Heart left ventricle (tissue), 16 donors: Measurements from ENCODE around the gene ARMS2. TPM values are rescaled to one million over a fixed set of nuclear protein-coding genes. Genes with fewer than 3 reads are reported as not detected.

Experiments
- ATAC-seq, 4 donors: fragments of 200-7000 bp; cut with Tn5 transposase; one replicate each; pipeline ENCODE4 v1.9.1; 2020 to 2022; ENCODE audit warnings: moderate library complexity in 4 of 4, mild to moderate bottlenecking in 3 of 4, moderate number of reproducible peaks in 1 of 4
- DNase-seq, 5 donors: peaks; one replicate each; pipeline ENCODE4 v3.0.0-alpha.2; 2020
- H3K27ac ChIP-seq, 12 donors: fragments of 200-600 bp; sonication (generic) in 4 of 12; one replicate each; pipeline versions ENCODE4 v1.5.0 to v1.8.0; 2016 to 2022; ENCODE audit warnings: mild to moderate bottlenecking in 2 of 12
- H3K27me3 ChIP-seq, 9 donors: fragments of 200-600 bp; sonication (generic) in 2 of 9; one replicate each; pipeline versions ENCODE4 v1.5.1 to v1.8.0; 2016 to 2022; ENCODE audit warnings: mild to moderate bottlenecking in 3 of 9
- H3K36me3 ChIP-seq, 9 donors: fragments of 200-600 bp; sonication (generic) in 2 of 9; one replicate each; pipeline versions ENCODE4 v1.5.0 to v1.8.0; 2018 to 2022; ENCODE audit warnings: mild to moderate bottlenecking in 2 of 9
- H3K4me1 ChIP-seq, 12 donors: fragments of 200-600 bp; sonication (generic) in 4 of 12; one replicate each; pipeline versions ENCODE4 v1.5.0 to v1.8.0; 2016 to 2022; ENCODE audit warnings: mild to moderate bottlenecking in 3 of 12
- H3K4me3 ChIP-seq, 12 donors: fragments of 200-600 bp; sonication (generic) in 4 of 12; one replicate each; pipeline versions ENCODE4 v1.5.0 to v1.8.0; 2017 to 2022; ENCODE audit warnings: mild to moderate bottlenecking in 9 of 12, moderate library complexity in 4 of 12
- H3K9me3 ChIP-seq, 12 donors: fragments of 200-600 bp; sonication (generic) in 4 of 12; one replicate each; pipeline versions ENCODE4 v1.5.0 to v1.8.0; 2016 to 2022; ENCODE audit warnings: mild to moderate bottlenecking in 1 of 12
- POLR2A ChIP-seq, 2 donors: fragments of 450-650 bp; IDR thresholded peaks; one replicate each; pipeline ENCODE4 v1.6.1; 2017; ENCODE audit warnings: antibody characterized with exemption in 2 of 2, mild to moderate bottlenecking in 2 of 2, moderate library complexity in 2 of 2
- WGBS, 4 donors: extraction: QIAGEN DNeasy Blood & Tissue Kit in 2 of 4; methylation state at CpG; one replicate each; pipeline versions ENCODE4 v1.1.5 to v1.1.7; 2013 to 2018; 5-methylcytosine and 5-hydroxymethylcytosine counted together
- intact Hi-C, 10 donors: fragments of 100-400 bp; cut with DNase I; formaldehyde crosslinking; loops; one replicate each; pipeline versions ENCODE4 v1.11.1 to v1.14.2; 2022
- polyA plus RNA-seq, 2 donors: library from polyadenylated mRNA; stranded (reverse); fragments of 200-250 nt; gene quantifications; one replicate each; pipeline ENCODE4 v1.2.3, GENCODE V29; 2013
- total RNA-seq, 9 donors: library from RNA; depleted of rRNA in 2 of 9; stranded (reverse); fragments of >200 nt in 2 of 9; fragmentation: NEBNext Ultra II Directional in 3 of 9; extraction: Animal tissue kit (Norgen Biotek cat#: 25700) in 3 of 9; gene quantifications; one replicate each; pipeline versions ENCODE4 v1.1.0 to v1.2.4, GENCODE V29; 2016 to 2023
- TF ChIP-seq, protein P1 (sequence below), 12 donors: fragments of 200-600 bp; sonication (generic) in 4 of 12; IDR thresholded peaks; one replicate each; pipeline versions ENCODE4 v1.5.0 to v1.8.0; 2018 to 2022; ENCODE audit warnings: antibody characterized with exemption in 12 of 12, mild to moderate bottlenecking in 5 of 12
- donor health status: ischemic (EF 13 %, LVEDD 7.1; RV severe dilation, severe dysfunction).
- donor health status: healthy with polysubstance abuse.
- donor health status: DM: no; HTN: yes; CAD: no.
- donor health status: DM: no; HTN: no; CAD: no.
- donor health status: ischemic (EF 25% LVEDD 6.9; RV normal size, moderate dysfunction).
- donor health status: ischemic (EF 25% LVEDD 5.7; RV mildly dilated, moderate dysfunction).
- donor health status: healthy.
- donor health status: DM: yes; HTN: yes; CAD: no.
- donor health status: ischemic (EF 35%, LVEDD 5.7; RV mildly dilated, moderate dysfunction).
- donor health status: nonischemic (EF 11% LVEDD 7.7; RV severe dilation, severe dysfunction).
- donor health status: DM: yes; HTN: yes; CAD: no.
- donor health status: PGD.
- donor health status: ischemic (EF 29% LVEDD 5.4; RV normal size, mild dysfunction).
- donor health status: nonischemic (EF 23%, LVEDD 6.1; RV moderate dilation, normal function).

ARMS2 gene
- total and polyA plus RNA-seq, 11 donors, result 0.87 to 1.5 (median 1.2) TPM; not detected in 8

DNA sequence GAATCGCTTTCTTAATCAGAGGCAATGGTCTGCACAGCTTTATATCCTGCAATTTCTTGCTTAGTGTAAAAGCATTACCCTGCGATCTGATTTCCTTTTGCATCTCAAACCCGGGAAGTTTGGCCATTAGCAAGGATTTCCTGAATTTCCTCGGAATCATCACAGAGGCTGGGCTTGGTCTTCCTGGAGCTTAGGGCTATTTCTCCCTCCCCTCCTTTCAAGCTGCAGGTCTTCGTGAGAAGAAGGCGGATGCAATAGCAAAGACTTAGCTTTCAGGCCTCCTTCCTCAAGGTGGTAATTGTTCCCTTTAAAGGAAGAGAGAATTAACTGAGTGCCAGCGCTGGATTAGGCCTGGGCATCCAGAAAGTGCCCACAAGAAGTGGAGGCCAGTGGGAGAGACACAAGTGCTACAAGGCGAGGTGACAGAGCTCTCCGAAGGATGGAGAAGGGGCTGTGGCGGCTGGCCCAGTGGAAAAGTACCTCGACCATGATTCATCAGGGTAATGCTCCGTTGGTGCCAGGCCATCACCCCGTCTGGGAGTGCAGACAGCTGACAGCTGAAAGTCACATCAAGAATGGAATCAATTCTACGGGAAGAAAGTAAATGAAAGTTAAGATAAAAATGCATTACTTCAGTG, 4.0 kb upstream of the ARMS2 start:
- H3K27me3 ChIP-seq, result no peaks in the 10 kb centered on the region
- H3K9me3 ChIP-seq, result no peaks in the 10 kb centered on the region
- no peaks in the 10 kb centered on the region for H3K36me3 ChIP-seq
- DNase-seq, result no peak
- H3K4me3 ChIP-seq, result no peak overlapping the region
- WGBS, 4 donors, result 61 to 70% (median 66%) methylated on average over 14 of the region's 14 CpGs
- ATAC-seq, result peak in 2 of 4 donors; percentile 19 to 38
- TF ChIP-seq POLR2A (IDR thresholded peaks at IDR 0.05), result no peak
- TF ChIP-seq, protein P1, sequence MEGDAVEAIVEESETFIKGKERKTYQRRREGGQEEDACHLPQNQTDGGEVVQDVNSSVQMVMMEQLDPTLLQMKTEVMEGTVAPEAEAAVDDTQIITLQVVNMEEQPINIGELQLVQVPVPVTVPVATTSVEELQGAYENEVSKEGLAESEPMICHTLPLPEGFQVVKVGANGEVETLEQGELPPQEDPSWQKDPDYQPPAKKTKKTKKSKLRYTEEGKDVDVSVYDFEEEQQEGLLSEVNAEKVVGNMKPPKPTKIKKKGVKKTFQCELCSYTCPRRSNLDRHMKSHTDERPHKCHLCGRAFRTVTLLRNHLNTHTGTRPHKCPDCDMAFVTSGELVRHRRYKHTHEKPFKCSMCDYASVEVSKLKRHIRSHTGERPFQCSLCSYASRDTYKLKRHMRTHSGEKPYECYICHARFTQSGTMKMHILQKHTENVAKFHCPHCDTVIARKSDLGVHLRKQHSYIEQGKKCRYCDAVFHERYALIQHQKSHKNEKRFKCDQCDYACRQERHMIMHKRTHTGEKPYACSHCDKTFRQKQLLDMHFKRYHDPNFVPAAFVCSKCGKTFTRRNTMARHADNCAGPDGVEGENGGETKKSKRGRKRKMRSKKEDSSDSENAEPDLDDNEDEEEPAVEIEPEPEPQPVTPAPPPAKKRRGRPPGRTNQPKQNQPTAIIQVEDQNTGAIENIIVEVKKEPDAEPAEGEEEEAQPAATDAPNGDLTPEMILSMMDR (IDR thresholded peaks at IDR 0.05), result no peak
- H3K4me1 ChIP-seq, result peaks cover 0 to 35% (median 7%) of the 10 kb centered on the region in 12 donors
- H3K27ac ChIP-seq, result peak overlapping the region in 4 of 12 donors; percentile 5 to 54 (median 36)
- intact Hi-C loops, result no loop called here

DNA sequence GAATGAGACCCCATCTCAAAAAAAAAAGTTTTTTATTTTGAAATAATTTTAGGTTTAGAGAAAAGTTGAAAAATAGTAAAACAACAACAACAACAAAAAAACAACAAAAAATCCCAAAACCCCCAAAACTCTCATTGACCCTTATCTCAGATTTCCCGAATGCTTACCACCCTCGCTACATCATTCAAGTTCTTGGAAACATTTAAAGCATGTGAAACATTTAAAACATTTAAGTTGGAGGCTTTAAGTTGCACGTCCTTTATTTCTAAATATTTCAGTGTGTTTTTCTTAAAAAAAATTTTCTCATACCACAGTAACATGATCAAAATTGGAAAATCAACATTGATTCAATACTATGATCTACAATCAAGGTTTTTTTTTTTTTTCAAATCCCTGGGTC, 382 bp upstream of the ARMS2 start:
- no peak overlapping the region for H3K4me3 ChIP-seq
- WGBS, 4 donors, result 67 to 82% (median 81%) methylated on average over 3 of the region's 3 CpGs
- peaks cover 0 to 8% (median 0%) of the 10 kb centered on the region in 9 donors for H3K27me3 ChIP-seq

DNA sequence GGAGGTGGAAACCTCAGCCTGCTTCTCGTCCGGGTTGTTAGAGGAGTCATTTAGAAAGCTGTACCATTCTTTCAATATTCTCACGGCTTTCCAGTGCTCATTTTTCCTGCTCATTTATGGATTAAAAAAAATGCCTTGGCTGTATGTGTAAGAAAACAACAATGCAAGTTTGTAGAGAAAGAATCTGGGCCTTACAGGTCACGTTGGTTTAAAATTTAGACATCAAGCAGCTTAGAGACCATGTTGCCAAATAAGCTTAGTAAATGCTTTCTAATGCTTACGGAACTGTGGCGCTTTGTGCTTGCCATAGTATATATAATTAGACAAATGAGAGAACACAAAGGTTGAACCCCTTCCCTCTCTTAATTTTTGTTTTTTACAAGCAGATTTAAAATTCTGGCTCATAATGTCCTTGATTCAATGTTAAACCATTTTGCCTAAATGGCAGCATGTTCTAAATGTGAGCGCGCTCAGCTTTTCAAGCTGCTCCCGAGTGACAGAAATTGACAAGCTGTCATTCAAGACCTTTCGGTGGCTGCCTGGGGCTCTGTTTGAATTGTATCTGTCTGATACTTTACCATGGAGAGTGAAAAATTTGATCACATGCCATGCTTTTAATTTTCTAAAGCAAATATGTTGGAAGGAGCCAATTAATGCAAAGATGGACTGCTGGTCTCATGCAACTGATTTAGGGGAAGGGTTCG, 1.1 kb downstream of the ARMS2 start:
- TF ChIP-seq, protein P1 (IDR thresholded peaks at IDR 0.05), result no peak
- no peak for TF ChIP-seq POLR2A (IDR thresholded peaks at IDR 0.05)
- no peaks in the 10 kb centered on the region for H3K36me3 ChIP-seq
- 87 to 97% (median 93%) methylated on average over 11 of the region's 11 CpGs for WGBS, 4 donors
- intact Hi-C loops, result no loop called here
- no peak overlapping the region for H3K4me3 ChIP-seq
- H3K27ac ChIP-seq, result no peak overlapping the region
- H3K9me3 ChIP-seq, result no peaks in the 10 kb centered on the region
- peaks cover 0 to 21% (median 0%) of the 10 kb centered on the region in 9 donors for H3K27me3 ChIP-seq
- DNase-seq (no peak), ATAC-seq (no peak)
- peaks cover 0 to 22% (median 5%) of the 10 kb centered on the region in 12 donors for H3K4me1 ChIP-seq

More for the DNA sequence above, 382 bp upstream of the ARMS2 start:
- H3K27ac ChIP-seq, result no peak overlapping the region
- TF ChIP-seq POLR2A (IDR thresholded peaks at IDR 0.05), result no peak
- TF ChIP-seq, protein P1 (IDR thresholded peaks at IDR 0.05), result no peak
- peaks cover 0 to 27% (median 3%) of the 10 kb centered on the region in 12 donors for H3K4me1 ChIP-seq
- no peak for DNase-seq
- intact Hi-C loops, result no loop called here
- no peak for ATAC-seq
- H3K9me3 ChIP-seq, result no peaks in the 10 kb centered on the region
- no peaks in the 10 kb centered on the region for H3K36me3 ChIP-seq

DNA sequence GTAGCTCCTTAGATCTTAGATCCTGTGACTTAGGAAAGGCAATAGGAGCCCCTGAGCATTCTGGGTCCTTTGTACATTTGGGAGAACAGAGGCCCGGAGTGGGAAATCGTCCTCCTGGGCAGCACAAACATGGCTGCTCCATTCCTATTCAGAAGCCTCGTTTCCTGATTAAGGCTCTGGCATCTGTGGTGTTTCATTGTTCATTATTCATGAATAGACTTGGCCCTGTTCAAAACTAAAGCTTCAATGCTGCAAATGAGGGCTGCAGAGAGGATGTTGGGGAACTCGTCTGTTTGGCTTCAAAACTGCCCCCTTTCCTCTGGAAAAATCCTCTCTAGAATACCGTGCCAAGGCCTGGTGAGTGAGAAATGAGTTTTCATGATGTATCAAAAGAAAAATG, 3.5 kb downstream of the ARMS2 start:
- intact Hi-C loops, result no loop called here
- TF ChIP-seq POLR2A (IDR thresholded peaks at IDR 0.05), result no peak
- TF ChIP-seq, protein P1 (IDR thresholded peaks at IDR 0.05), result no peak
- DNase-seq (no peak), ATAC-seq (no peak)
- peaks cover 0 to 37% (median 0%) of the 10 kb centered on the region in 9 donors for H3K27me3 ChIP-seq
- H3K36me3 ChIP-seq, result no peaks in the 10 kb centered on the region
- H3K4me3 ChIP-seq, result no peak overlapping the region
- no peaks in the 10 kb centered on the region for H3K9me3 ChIP-seq
- H3K27ac ChIP-seq, result peak overlapping the region in 5 of 12 donors; percentile 37 to 69 (median 59)
- H3K4me1 ChIP-seq, result peaks cover 0 to 20% (median 9%) of the 10 kb centered on the region in 12 donors
- WGBS, 4 donors, result 49 to 73% (median 67%) methylated on average over 5 of the region's 5 CpGs
